GM12801 (cell line): Measurements from ENCODE around the gene FPGS.

Source experiments
- TF ChIP-seq, protein P1 (sequence below): IDR thresholded peaks from one replicate; pipeline ENCODE4 v1.5.1; 2011; ENCODE audit warnings: control low read depth; ENCODE audit not compliant: insufficient read length; ENCODE audit errors: extremely low read depth

FPGS gene

DNA sequence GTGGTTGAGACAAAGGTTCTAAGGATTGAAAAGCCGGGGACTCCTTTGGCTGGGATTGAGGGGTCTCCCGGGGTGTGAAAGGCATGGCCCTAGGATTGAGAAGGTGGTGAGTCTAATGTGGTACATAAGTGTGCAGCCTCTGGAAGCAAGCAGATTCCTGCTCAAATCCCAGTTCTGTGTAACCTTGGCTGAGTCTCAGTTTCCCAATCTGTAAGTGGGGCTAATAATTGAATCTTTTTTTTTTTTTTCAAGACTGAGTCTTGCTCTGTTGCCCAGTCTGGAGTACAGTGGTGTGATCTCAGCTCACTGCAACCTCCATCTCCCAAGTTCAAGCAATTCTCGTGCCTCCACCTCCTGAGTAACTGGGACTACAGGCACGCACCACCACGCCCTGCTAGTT lies 30.1 kb upstream of the FPGS start:
- TF ChIP-seq, protein P1, sequence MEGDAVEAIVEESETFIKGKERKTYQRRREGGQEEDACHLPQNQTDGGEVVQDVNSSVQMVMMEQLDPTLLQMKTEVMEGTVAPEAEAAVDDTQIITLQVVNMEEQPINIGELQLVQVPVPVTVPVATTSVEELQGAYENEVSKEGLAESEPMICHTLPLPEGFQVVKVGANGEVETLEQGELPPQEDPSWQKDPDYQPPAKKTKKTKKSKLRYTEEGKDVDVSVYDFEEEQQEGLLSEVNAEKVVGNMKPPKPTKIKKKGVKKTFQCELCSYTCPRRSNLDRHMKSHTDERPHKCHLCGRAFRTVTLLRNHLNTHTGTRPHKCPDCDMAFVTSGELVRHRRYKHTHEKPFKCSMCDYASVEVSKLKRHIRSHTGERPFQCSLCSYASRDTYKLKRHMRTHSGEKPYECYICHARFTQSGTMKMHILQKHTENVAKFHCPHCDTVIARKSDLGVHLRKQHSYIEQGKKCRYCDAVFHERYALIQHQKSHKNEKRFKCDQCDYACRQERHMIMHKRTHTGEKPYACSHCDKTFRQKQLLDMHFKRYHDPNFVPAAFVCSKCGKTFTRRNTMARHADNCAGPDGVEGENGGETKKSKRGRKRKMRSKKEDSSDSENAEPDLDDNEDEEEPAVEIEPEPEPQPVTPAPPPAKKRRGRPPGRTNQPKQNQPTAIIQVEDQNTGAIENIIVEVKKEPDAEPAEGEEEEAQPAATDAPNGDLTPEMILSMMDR: no peak

DNA sequence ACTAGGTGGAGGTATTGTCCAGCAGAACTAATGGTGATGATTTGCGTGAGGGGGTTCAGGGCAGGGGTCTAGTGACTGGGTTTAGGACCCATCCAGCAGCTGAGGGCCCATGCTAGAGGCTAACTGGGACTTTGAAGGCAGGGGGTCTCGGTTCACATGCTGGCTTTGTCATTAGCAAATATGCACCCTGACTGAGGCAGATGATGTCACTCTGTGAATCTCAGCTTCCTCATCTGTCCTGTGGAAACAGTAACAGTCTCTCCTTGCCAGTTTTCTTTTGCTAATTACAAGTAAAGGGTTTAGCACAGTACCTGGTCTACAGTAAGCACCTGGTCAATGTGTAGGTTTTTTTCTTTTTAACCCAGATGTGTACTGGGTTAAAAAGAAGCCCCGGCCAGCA lies 29.4 kb upstream of the FPGS start:
- TF ChIP-seq, protein P1: no peak

DNA sequence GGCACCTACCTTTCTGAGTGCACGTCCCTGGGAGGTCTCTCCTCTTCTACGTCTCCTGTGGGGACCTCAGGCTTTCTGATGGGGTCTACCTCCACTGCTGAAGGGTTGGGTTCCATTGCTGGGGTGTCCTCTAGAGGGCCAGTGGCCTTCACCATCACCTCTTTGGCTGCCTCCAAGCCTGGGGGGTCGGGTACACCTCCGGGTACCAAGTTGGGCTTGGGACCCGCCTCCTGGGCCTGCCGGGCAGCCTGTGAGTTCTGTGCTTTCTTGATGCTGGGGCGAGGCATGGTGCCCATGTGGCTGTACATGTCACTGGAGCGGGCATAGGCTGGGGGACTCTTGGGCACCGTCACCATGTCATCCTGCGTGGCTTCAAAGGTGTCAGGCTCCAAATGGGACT lies 28.7 kb upstream of the FPGS start:
- TF ChIP-seq, protein P1: no peak

DNA sequence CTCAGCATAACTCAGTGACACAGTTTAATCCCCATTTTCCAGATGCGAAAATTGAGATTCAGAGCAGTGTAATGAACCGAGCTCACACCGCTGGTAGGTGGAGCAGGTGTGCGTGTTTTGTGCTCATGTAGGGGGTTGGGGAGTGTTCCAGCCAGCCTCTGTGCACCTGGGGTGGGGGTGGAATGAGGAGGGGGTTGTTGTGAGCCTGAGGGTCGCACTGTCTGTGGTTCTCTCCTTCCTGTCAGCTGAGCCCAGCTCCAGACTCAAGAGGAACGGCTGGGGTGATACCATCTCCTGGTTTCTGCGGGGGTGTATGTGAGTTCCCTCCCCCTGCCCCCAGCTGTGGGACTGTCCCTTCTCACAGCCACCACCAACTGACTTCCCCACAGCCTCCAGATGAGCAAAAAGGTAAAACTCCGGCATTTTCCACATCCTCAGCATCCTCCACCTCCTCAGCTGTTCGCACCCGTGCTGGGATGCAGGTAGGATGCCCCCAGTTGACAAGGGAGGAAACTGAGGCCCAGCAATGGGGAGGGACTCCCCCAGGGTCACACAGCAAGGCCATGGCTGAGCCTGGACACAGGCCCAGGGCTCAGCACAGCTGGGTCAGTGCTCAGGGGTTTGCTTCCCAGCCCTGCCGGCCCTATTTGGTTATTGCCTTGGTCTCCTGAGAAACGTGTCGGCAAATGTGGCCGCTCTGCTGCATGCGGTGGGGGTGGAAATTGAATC lies 26.3 kb upstream of the FPGS start:
- TF ChIP-seq, protein P1: no peak

DNA sequence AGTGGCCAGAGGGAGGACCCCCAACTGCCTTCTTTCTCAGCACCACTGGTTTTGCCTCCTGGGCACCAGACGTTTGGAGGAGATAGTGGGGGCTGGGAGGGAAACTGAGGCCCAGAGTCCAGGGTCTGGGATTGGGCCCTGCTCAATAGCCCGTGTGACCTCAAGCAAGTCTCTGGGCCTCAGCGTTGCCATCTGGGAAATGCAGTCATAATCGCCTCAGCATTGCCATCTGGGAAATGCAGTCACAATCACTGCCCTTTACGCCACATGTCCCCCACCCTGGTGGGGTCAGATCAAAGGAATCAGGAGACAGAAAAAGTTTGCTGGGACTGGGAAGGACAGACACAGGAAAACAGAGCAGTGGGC lies 25.8 kb upstream of the FPGS start:
- TF ChIP-seq, protein P1: no peak

DNA sequence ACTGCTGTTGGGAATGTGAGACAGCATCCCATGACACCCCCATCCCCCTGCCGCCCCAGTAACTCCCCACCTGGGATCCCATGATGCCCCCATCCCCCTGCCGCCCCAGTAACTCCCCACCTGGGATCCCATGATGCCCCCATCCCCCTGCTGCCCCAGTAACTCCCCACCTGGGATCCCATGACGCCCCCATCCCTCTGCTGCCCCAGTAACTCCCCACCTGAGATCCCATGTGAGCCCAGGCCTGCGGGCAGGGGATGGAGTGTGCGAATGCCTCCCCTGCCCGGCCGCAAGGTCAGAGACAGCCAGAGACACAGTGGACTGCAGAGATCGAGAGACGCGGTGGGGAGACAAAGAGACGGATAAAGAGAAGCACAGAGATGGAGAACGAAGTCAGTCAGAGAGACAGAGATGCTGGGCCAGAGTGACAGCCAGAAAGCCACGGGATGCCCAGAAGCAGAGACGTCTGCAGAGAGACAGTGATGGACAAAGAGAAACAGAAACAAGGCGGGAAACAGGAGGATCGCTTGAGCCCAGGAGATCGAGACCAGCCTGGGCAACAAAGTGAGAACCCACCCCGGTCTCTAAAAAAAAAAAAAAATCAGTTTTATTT lies 25.2 kb upstream of the FPGS start:
- TF ChIP-seq, protein P1: no peak

DNA sequence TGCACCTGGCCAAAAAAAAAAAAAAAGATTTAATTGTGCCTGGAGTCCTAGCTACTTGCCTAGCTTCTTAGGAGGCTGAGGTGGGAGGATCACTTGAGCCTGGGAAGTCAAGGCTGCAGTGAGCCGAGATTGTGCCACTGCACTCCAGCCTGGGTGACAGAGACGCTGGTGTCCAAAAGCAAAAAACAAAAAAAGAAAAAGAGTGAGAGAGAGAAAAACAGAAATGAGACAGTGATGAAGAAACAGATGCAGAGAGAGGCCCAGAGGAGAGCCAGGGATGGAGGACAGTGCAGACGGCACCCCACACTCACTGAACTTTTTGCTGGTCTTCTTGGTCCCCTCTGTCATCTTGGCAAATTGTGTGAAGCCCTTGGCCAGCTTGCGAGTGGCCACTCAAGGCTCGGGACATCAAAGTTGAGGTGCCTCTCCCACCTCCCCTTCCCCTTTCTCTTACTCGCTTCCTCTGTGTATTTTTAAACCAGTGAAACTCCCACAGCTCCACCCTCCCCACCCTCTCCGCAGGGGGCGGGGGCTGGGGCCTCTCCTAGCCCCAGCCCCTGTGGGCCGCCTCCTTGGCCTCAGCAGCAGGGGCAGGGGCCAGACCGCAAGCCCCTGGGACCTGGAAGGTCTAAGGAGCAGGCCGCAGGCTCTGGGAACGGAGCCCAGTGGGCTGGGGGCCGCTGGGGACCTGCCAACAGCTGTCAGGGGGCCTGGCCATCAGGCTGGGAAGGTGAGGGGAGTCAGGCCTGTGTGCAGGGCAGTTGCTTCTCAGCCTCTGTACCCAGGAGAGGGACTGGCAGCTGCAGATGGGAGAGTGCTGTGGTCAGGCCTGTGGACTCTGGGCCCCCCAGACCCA lies 24.2 kb upstream of the FPGS start, which contains the start of gene SH2D3C:
Gene SH2D3C (minus strand): TSS at position 387 of the 856 bp plus-strand sequence. CDS start 39 bp downstream, at position 348.
- TF ChIP-seq, protein P1: no peak
